ENCODE data around the gene GNB1.

GRCh38 chr1:1755426-1755825 lies 135.5 kb downstream of the GNB1 start:
- TF ChIP-seq CTCF (conservative IDR thresholded peaks at IDR 0.05 in 1 of 2, IDR thresholded peaks at IDR 0.05 in 1 of 2; ENCODE audit: extremely low read depth in 1 of 2, insufficient read depth in 1 of 2, low read depth in 1 of 2, low read length in 2 of 2) (no peak), EZH2 (IDR thresholded peaks at IDR 0.05; ENCODE audit: borderline replicate concordance, low read length) (no peak)

Measured in mammary epithelial cell (primary cell).